Keratinocyte (primary cell): ENCODE results near the gene DCDC2.

ENCODE experiments used
- EZH2 ChIP-seq: IDR thresholded peaks from one replicate; pipeline ENCODE4 v1.6.1; 2012; ENCODE audit warnings: inconsistent platforms, mild to moderate bottlenecking, low read length, moderate library complexity
- TF ChIP-seq, protein P1 (sequence below), 3 experiments: IDR thresholded peaks in 1 of 3; conservative IDR thresholded peaks in 1 of 3; optimal IDR thresholded peaks in 1 of 3; 2 replicates in 2 of 3; 3 replicates in 1 of 3; pipeline versions ENCODE3 to v1.5.1; 2011; ENCODE audit warnings: low read length in 3 of 3, mild to moderate bottlenecking in 3 of 3, moderate library complexity in 2 of 3, control low read depth in 1 of 3, inconsistent platforms in 1 of 3; ENCODE audit not compliant: insufficient read depth in 2 of 3; ENCODE audit errors: extremely low read depth in 1 of 3

DNA sequence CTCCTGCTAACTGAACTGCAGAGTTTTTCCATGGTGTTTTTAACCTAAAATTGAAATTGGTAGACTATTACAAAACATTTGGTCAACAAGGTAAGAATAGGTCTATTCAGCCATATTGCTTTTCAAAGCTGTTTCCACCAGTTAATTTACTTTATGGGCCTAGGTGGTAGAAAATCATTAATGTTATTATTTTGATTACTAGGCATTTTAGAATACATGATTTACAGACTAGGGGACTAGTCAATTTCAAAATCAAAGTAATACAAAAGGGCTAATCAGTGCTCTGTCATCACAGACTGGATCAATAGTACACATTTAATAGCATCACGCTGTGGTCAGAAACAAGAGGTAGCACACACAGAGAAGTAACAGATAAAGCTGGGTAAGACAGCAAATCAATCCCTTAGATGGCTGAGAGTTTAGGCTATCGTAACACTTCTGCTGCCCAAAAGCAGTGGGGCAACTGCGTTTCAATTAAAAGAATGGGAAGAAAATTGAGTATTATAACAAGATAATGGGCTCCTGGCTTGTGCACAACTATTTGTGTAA lies 117.4 kb downstream of the DCDC2 start:
- TF ChIP-seq, protein P1, sequence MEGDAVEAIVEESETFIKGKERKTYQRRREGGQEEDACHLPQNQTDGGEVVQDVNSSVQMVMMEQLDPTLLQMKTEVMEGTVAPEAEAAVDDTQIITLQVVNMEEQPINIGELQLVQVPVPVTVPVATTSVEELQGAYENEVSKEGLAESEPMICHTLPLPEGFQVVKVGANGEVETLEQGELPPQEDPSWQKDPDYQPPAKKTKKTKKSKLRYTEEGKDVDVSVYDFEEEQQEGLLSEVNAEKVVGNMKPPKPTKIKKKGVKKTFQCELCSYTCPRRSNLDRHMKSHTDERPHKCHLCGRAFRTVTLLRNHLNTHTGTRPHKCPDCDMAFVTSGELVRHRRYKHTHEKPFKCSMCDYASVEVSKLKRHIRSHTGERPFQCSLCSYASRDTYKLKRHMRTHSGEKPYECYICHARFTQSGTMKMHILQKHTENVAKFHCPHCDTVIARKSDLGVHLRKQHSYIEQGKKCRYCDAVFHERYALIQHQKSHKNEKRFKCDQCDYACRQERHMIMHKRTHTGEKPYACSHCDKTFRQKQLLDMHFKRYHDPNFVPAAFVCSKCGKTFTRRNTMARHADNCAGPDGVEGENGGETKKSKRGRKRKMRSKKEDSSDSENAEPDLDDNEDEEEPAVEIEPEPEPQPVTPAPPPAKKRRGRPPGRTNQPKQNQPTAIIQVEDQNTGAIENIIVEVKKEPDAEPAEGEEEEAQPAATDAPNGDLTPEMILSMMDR (optimal IDR thresholded peaks at IDR 0.05 in 1 of 3, IDR thresholded peaks at IDR 0.05 in 1 of 3, conservative IDR thresholded peaks at IDR 0.05 in 1 of 3; ENCODE audit: extremely low read depth in 1 of 3, insufficient read depth in 2 of 3, low read length in 3 of 3) = no peak
- no peak for TF ChIP-seq EZH2
